BJ (cell line): ENCODE data around the gene CTSF. TPM values are rescaled to one million over a fixed set of nuclear protein-coding genes. Genes with fewer than 3 reads are reported as not detected.
A peak's percentile ranks its signal among the peaks of the same experiment; 100 is the strongest.

Experiments
- CTCF ChIA-PET: fragments of 350-600 bp; formaldehyde crosslinking; extraction: SDS; loops from one replicate; lab custom pipeline; 2021; ENCODE audit warnings: antibody characterized with exemption, inconsistent platforms; lab: Yijun Ruan, JAX
- POLR2A ChIA-PET: fragments of 300-600 bp; sonication (Branson Sonifier 250); formaldehyde crosslinking; extraction: SDS; loops from one replicate; lab custom pipeline; 2021; ENCODE audit warnings: antibody characterized with exemption; lab: Charles Lee
- DNase-seq: peaks from one replicate; pipeline ENCODE4 v3.0.0-alpha.2; 2011; ENCODE audit warnings: low read depth
- H3K27me3 ChIP-seq: 2 replicates; pipeline ENCODE4 v1.6.0; 2011; ENCODE audit warnings: low read length; ENCODE audit not compliant: control insufficient read depth, insufficient read depth
- H3K36me3 ChIP-seq: 2 replicates; pipeline ENCODE4 v1.5.1; 2011; ENCODE audit warnings: low read length; ENCODE audit not compliant: control insufficient read depth, insufficient read depth
- H3K4me3 ChIP-seq: 2 replicates; pipeline ENCODE4 v1.5.1; 2011; ENCODE audit warnings: low read depth, mild to moderate bottlenecking, control low read depth, low read length
- polyA minus RNA-seq: library from RNA; depleted of rRNA, polyadenylated mRNA; stranded (reverse); fragments of >200 nt; gene quantifications from 2 replicates; pipeline ENCODE4 v1.2.3, GENCODE V29; 2011; rRNA and poly(A)+ RNA removed
- polyA plus RNA-seq: library from polyadenylated mRNA; depleted of rRNA; stranded (reverse); fragments of >200 nt; gene quantifications from 2 replicates; pipeline ENCODE4 v1.2.3, GENCODE V29; 2011; rRNA removed
- TF ChIP-seq, protein P1 (sequence below): IDR thresholded peaks from 2 replicates; pipeline ENCODE4 v1.5.1; 2011; ENCODE audit warnings: low read depth, mild to moderate bottlenecking, control low read depth, inconsistent platforms, low read length, moderate library complexity; ENCODE audit not compliant: insufficient read depth

CTSF gene
- polyA plus RNA-seq (30.4 and 44.0 TPM in 2 replicates), polyA minus RNA-seq (8.6 and 9.0 TPM in 2 replicates)

DNA sequence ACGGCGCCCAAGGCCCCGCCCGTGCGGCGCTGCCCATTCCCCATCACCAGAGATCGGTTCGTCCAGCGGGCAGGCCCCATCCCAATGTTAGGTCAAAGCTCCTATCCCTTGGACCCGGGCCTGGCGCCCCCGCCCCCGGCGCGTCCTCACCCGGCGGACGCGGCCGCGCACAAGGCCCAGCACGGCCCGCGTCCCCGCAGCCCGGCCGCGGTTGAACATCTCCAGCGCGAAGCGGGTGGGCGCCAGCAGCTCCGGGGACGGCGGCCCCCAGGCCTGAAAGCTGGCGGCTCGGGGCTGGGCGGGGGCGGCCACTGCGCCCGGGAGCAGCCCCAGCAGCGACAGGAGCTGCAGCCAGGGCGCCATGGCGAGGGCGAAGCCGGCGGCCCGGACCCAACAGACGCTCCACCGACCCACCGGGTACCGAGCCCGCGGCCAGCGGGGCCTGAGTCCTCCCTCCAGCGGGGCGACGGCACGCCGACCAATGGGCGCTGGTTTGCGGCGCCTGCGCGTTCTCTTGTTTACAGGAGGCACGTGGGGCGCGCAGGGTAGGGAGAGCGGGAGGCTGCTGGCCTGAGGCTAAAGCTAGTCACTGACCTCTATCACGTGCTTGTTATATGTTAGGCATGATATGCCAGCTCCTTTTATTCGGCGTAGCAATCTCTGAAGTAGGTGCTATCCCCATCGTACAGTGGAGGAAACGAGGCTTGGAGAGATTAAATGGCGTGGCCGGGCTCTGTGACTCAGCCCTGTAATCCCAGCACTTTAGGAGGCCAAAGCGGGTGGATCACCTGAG is at the start of gene CTSF:
Gene CTSF, minus strand, starts transcription at position 483 of the 793 bp plus-strand sequence. Its CDS starts 120 bp downstream, at position 363.
- TF ChIP-seq, protein P1, sequence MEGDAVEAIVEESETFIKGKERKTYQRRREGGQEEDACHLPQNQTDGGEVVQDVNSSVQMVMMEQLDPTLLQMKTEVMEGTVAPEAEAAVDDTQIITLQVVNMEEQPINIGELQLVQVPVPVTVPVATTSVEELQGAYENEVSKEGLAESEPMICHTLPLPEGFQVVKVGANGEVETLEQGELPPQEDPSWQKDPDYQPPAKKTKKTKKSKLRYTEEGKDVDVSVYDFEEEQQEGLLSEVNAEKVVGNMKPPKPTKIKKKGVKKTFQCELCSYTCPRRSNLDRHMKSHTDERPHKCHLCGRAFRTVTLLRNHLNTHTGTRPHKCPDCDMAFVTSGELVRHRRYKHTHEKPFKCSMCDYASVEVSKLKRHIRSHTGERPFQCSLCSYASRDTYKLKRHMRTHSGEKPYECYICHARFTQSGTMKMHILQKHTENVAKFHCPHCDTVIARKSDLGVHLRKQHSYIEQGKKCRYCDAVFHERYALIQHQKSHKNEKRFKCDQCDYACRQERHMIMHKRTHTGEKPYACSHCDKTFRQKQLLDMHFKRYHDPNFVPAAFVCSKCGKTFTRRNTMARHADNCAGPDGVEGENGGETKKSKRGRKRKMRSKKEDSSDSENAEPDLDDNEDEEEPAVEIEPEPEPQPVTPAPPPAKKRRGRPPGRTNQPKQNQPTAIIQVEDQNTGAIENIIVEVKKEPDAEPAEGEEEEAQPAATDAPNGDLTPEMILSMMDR, result no peak

DNA sequence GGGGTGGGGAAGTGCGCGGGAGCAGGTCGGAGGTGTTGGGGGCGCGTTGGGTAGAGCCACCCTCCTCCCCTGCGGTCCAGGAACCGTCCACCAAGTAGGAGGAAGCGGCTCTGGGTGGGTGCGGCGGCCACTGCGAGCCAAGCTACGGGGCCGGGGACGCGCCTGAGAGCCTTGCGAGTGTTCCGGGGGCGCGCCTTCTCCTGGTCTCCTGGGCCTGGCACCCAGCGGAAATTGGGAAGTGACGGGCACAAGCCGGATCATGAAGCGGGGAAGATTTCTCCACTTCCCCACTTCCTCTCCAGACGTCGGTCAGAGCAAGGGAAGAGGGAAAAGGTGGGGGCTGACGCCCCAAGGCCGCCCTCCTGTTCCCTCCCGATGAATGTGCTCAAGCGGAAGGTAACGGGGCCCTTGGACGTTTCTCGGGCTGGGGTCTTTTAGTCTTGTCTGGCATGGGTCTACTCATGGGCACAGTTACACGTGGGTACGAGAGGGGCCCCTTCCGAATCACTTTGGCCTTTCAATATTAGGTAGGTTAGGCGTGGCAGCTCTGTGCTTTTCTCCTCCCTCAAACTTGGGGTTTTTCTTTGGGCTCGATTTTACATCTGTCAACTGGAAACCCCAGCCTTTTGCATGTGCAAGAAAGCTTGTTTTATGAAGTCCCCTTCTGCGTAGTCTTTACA is 48.9 kb upstream of the CTSF start:
- TF ChIP-seq, protein P1, result no peak
- H3K27me3 ChIP-seq, result no peaks in the 10 kb centered on the region
- peak overlapping the region; percentile 96 for H3K4me3 ChIP-seq
- no peak for DNase-seq
- POLR2A ChIA-PET, result interaction anchor here (1.5 kb wide), 1 partner anchor 21 kb away, joined by 8 read pairs; the partner anchor contains the start of gene RBM4
- H3K36me3 ChIP-seq, result no peaks in the 10 kb centered on the region
- CTCF ChIA-PET, result interaction anchor here (0.6 to 1.2 kb wide), 4 partner anchors 10 to 265 kb away, joined by 3 to 4 read pairs (median 4); partner anchors contain the start of genes CCDC87 and CCS

More for the DNA sequence above, at the start of gene CTSF:
- H3K4me3 ChIP-seq, result peak within 1 kb of the TSS; percentile 45
- POLR2A ChIA-PET, result no interaction called here
- CTCF ChIA-PET, result interaction anchor here (1.0 to 3.3 kb wide), 6 partner anchors 10 to 127 kb away, joined by 3 to 18 read pairs (median 6); partner anchors contain the start of genes ACTN3, RBM4B and ZDHHC24
- H3K36me3 ChIP-seq, result peaks cover 3% of the 10 kb centered on the region
- no peak for DNase-seq
- no peaks in the 10 kb centered on the region for H3K27me3 ChIP-seq

DNA sequence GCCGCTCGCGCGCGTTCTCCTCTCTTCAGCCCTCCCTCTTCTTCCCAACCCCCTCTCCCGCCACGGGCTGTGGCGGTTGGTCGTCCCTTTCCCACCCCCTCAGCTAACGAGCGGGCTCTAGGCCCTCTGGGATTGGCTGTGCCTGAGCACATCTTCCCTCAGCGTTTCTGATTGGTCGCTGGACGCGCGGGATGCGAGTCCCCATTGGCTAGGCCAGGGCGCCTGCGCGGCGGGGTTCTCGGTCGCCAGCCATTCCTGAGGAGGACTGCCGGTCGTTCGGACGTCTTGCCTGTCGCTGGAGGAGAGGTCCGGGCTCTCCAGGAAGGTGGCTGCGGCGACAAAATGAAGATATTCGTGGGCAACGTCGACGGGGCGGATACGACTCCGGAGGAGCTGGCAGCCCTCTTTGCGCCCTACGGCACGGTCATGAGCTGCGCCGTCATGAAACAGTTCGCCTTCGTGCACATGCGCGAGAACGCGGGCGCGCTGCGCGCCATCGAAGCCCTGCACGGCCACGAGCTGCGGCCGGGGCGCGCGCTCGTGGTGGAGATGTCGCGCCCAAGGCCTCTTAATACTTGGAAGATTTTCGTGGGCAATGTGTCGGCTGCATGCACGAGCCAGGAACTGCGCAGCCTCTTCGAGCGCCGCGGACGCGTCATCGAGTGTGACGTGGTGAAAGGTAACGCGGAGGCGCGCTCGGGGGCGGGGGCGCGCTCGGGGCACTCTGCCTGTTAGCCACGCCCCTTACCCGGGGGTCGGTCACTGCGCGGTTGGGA is 48.2 kb upstream of the CTSF start, which contains the start of gene RBM14:
Gene RBM14, plus strand, starts transcription at position 252 of the 776 bp plus-strand sequence. Its CDS starts 91 bp downstream, at position 343.
- Histone ChIP-seq H3K36me3 (no peaks in the 10 kb centered on the region), H3K27me3 (no peaks in the 10 kb centered on the region), H3K4me3 (peak within 1 kb of the TSS; percentile 96)
- TF ChIP-seq, protein P1, result no peak
- DNase-seq, result peak; percentile 94
- ChIA-PET CTCF (interaction anchor here (0.6 kb wide), 1 partner anchor 14 kb away, joined by 3 read pairs; no protein-coding TSS in a partner anchor), POLR2A (interaction anchor here (0.6 to 1.5 kb wide), 4 partner anchors 12 to 423 kb away, joined by 3 to 8 read pairs (median 4); partner anchors contain the start of gene RBM4)

DNA sequence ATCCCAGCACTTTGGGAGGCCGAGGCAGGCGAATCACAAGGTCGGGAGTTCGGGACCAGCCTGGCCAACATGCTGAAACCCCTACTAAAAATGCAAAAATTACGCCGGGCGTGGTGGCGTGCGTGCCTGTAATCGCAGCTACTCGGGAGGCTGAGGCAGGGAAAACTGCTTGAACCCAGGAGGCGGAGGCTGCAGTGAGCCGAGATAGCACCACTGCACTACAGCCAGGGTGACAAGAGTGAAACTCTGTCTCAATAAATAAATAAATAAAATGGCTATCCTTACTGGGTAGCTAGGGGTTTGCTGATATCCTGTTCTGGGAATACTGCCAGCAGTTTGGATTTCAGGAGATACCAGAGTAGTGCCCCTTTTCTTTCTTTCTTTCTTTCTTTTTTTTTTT is 45.7 kb upstream of the CTSF start:
- no peaks in the 10 kb centered on the region for H3K27me3 ChIP-seq
- DNase-seq, result no peak
- CTCF ChIA-PET, result interaction anchor here (1.0 kb wide), 1 partner anchor 361 kb away, joined by 3 read pairs; no protein-coding TSS in a partner anchor
- H3K4me3 ChIP-seq, result no peak overlapping the region
- TF ChIP-seq, protein P1, result no peak
- POLR2A ChIA-PET, result no interaction called here
- no peaks in the 10 kb centered on the region for H3K36me3 ChIP-seq
